ENCODE data around the gene CHSY3.

Gene CHSY3

DNA sequence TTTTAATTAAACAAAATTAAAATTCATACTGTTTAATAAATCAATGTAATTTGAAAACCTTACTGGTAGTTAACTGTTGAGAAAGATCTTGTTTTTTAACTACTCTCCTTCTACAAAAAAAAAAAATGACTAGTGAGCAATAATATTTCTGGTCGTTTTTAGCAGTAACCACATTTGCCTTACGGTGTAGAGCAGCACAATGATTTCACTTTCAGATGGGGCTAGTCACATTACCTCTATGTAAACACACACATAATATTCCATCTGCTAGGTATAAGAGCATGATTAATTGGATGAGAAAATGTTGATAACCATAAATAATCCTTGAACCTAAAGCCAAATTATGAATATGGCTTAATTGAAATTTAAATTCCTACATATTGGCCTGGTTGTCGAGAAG is 198.1 kb downstream of the CHSY3 start:
- TF ChIP-seq, protein P1, sequence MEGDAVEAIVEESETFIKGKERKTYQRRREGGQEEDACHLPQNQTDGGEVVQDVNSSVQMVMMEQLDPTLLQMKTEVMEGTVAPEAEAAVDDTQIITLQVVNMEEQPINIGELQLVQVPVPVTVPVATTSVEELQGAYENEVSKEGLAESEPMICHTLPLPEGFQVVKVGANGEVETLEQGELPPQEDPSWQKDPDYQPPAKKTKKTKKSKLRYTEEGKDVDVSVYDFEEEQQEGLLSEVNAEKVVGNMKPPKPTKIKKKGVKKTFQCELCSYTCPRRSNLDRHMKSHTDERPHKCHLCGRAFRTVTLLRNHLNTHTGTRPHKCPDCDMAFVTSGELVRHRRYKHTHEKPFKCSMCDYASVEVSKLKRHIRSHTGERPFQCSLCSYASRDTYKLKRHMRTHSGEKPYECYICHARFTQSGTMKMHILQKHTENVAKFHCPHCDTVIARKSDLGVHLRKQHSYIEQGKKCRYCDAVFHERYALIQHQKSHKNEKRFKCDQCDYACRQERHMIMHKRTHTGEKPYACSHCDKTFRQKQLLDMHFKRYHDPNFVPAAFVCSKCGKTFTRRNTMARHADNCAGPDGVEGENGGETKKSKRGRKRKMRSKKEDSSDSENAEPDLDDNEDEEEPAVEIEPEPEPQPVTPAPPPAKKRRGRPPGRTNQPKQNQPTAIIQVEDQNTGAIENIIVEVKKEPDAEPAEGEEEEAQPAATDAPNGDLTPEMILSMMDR (IDR thresholded peaks at IDR 0.05; ENCODE audit: extremely low read depth, insufficient read depth, missing control alignments), result no peak
- no peak for DNase-seq (ENCODE audit: low spot score)
- in situ Hi-C loops (cut with MboI; ENCODE audit: low pct_unique_long_range_greater_than_20kb, low sequenced_read_pairs, unreplicated experiment), result no loop called here

- TF ChIP-seq, protein P1 (IDR thresholded peaks at IDR 0.05; ENCODE audit: extremely low read depth, insufficient read depth, missing control alignments), result no peak
- in situ Hi-C loops (cut with MboI; ENCODE audit: low pct_unique_long_range_greater_than_20kb, low sequenced_read_pairs, unreplicated experiment), result no loop called here
- DNase-seq (ENCODE audit: low spot score), result no peak
Observed at GRCh38 chr5:130102960-130103359, 198.7 kb downstream of the CHSY3 start.

GRCh38 chr5:130104895-130105688 is 200.8 kb downstream of the CHSY3 start:
- in situ Hi-C loops (cut with MboI; ENCODE audit: low pct_unique_long_range_greater_than_20kb, low sequenced_read_pairs, unreplicated experiment), result no loop called here
- DNase-seq (ENCODE audit: low spot score), result no peak
- TF ChIP-seq, protein P1 (IDR thresholded peaks at IDR 0.05; ENCODE audit: extremely low read depth, insufficient read depth, missing control alignments), result no peak

DNA sequence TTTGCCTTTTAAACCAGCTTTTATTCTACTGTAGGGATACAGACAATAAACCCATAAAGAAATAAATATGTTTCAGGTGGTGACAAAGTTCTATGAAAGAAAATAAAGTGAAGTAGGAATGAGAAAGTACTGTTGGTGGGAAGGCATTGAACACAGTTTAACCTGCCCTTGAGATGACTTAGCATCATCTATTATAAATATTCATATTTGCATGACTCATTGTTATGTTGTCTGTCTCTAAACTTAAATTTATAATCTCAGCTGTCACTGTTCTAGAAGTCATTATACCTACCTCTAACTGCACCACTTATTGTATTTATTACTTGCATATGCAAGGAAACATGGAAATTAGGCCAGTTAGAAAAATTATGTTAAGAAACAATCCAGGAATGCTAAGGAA is 202.2 kb downstream of the CHSY3 start:
- DNase-seq (ENCODE audit: low spot score), result no peak
- in situ Hi-C loops (cut with MboI; ENCODE audit: low pct_unique_long_range_greater_than_20kb, low sequenced_read_pairs, unreplicated experiment), result no loop called here
- TF ChIP-seq, protein P1 (IDR thresholded peaks at IDR 0.05; ENCODE audit: extremely low read depth, insufficient read depth, missing control alignments), result no peak

GRCh38 chr5:130109152-130109551 is 204.9 kb downstream of the CHSY3 start:
- in situ Hi-C loops (cut with MboI; ENCODE audit: low pct_unique_long_range_greater_than_20kb, low sequenced_read_pairs, unreplicated experiment), result no loop called here
- peak; percentile 10 for DNase-seq (ENCODE audit: low spot score)

GRCh38 chr5:130110328-130110727 is 206.1 kb downstream of the CHSY3 start:
- TF ChIP-seq, protein P1 (IDR thresholded peaks at IDR 0.05; ENCODE audit: extremely low read depth, insufficient read depth, missing control alignments), result no peak
- no peak for DNase-seq (ENCODE audit: low spot score)
- in situ Hi-C loops (cut with MboI; ENCODE audit: low pct_unique_long_range_greater_than_20kb, low sequenced_read_pairs, unreplicated experiment), result no loop called here

More at GRCh38 chr5:130109152-130109551, 204.9 kb downstream of the CHSY3 start:
- TF ChIP-seq, protein P1 (IDR thresholded peaks at IDR 0.05; ENCODE audit: extremely low read depth, insufficient read depth, missing control alignments), result peak; percentile 48

Data from GM13977 (cell line).